Endothelial cell of umbilical vein (primary cell): ENCODE results near the gene PIK3AP1. TPM values are rescaled to one million over a fixed set of nuclear protein-coding genes. Genes with fewer than 3 reads are reported as not detected.

Experiments used
- BruUV-seq: library from RNA; stranded (reverse); fragments of 400-500 nt; replicated peaks from 2 replicates; lab custom pipeline; 2021; lab: Mats Ljungman, UMichigan
- CTCF ChIA-PET: fragments of 300-600, 350-600 bp; sonication (Branson Sonifier 250); formaldehyde crosslinking; loops from one replicate; lab custom pipeline; 2021; ENCODE audit warnings: antibody characterized with exemption, inconsistent platforms; lab: Charles Lee
- POLR2A ChIA-PET: fragments of 300-600, 350-600 bp; sonication (Branson Sonifier 250); formaldehyde crosslinking; loops from one replicate; lab custom pipeline; 2021; ENCODE audit warnings: antibody characterized with exemption, inconsistent platforms; lab: Charles Lee
- DNase-seq: peaks from one replicate; pipeline ENCODE4 v3.0.0-alpha.2; 2011; ENCODE audit warnings: low read depth, low spot score
- FAIRE-seq: peaks from 2 replicates; lab custom pipeline; 2011; peaks lifted over from hg19 to GRCh38; lab: Jason Lieb, UNC
- H2AFZ ChIP-seq: 2 replicates; pipeline ENCODE4 v1.6.0; 2012; ENCODE audit warnings: low read depth, low read length, control low read depth, inconsistent platforms
- H3K27ac ChIP-seq: 2 replicates; pipeline ENCODE4 v1.5.1; 2011; ENCODE audit warnings: low read depth, mild to moderate bottlenecking, control low read depth, low read length, moderate library complexity; ENCODE audit not compliant: insufficient read depth
- H3K27me3 ChIP-seq, 2 experiments: 2 replicates each; pipeline versions ENCODE4 v1.6.0 to v1.6.1; 2011; ENCODE audit warnings: low read length in 2 of 2, mixed read lengths in 1 of 2; ENCODE audit not compliant: control insufficient read depth in 2 of 2, insufficient read depth in 2 of 2
- H3K36me3 ChIP-seq, 2 experiments: 2 replicates in 1 of 2; 3 replicates in 1 of 2; pipeline ENCODE4 v1.5.1; 2011; ENCODE audit warnings: low read length in 2 of 2, mild to moderate bottlenecking in 1 of 2, moderate library complexity in 1 of 2; ENCODE audit not compliant: control insufficient read depth in 2 of 2, insufficient read depth in 2 of 2; ENCODE audit errors: extremely low read depth in 1 of 2
- H3K4me1 ChIP-seq: 3 replicates; pipeline ENCODE4 v1.5.1; 2011; ENCODE audit warnings: mild to moderate bottlenecking, low read length; ENCODE audit not compliant: control insufficient read depth, insufficient read depth; ENCODE audit errors: extremely low read depth
- H3K4me2 ChIP-seq: 2 replicates; pipeline ENCODE4 v1.6.1; 2011; ENCODE audit warnings: low read length, control low read depth, mixed read lengths; ENCODE audit not compliant: insufficient read depth
- H3K4me3 ChIP-seq, 3 experiments: fragments of 200-600 bp in 1 of 3; sonication (generic), shearing (Covaris generic) in 1 of 3; replicated peaks in 1 of 3; 2 replicates each; pipeline ENCODE4 v1.5.1; 2011 to 2016; ENCODE audit warnings: control low read depth in 3 of 3, low read length in 3 of 3, mild to moderate bottlenecking in 2 of 3, inconsistent platforms in 1 of 3, low read depth in 1 of 3, moderate library complexity in 1 of 3; ENCODE audit not compliant: insufficient read depth in 1 of 3
- H3K79me2 ChIP-seq: 2 replicates; pipeline ENCODE4 v1.6.0; 2012; ENCODE audit warnings: low read length, inconsistent platforms; ENCODE audit not compliant: control insufficient read depth, insufficient read depth
- H3K9ac ChIP-seq: replicated peaks from 2 replicates; pipeline ENCODE3; 2011; ENCODE audit warnings: low read length, control low read depth; ENCODE audit not compliant: insufficient read depth; ENCODE audit errors: extremely low read depth
- H3K9me1 ChIP-seq: replicated peaks from 3 replicates; pipeline ENCODE4 v1.6.0; 2011; ENCODE audit warnings: mild to moderate bottlenecking, low read length; ENCODE audit not compliant: control insufficient read depth, insufficient read depth; ENCODE audit errors: extremely low read depth
- H3K9me3 ChIP-seq: replicated peaks from 2 replicates; pipeline ENCODE4 v1.5.1; 2012; ENCODE audit warnings: low read length, inconsistent platforms; ENCODE audit not compliant: control insufficient read depth, insufficient read depth
- H4K20me1 ChIP-seq: replicated peaks from 2 replicates; pipeline ENCODE3; 2011; ENCODE audit warnings: mild to moderate bottlenecking, low read length; ENCODE audit not compliant: control insufficient read depth, insufficient read depth; ENCODE audit errors: extremely low read depth
- CTCF ChIP-seq, 2 donors: IDR thresholded peaks; 1 replicate in 1 of 2; 2 replicates in 1 of 2; pipeline ENCODE4 v1.5.1; 2011; ENCODE audit warnings: low read length in 2 of 2, mild to moderate bottlenecking in 2 of 2, moderate library complexity in 2 of 2, control low read depth in 1 of 2, inconsistent platforms in 1 of 2, low read depth in 1 of 2; ENCODE audit not compliant: insufficient read depth in 1 of 2; ENCODE audit errors: extremely low read depth in 1 of 2
- EZH2 ChIP-seq: IDR thresholded peaks from 2 replicates; pipeline ENCODE4 v1.6.1; 2012; ENCODE audit warnings: borderline replicate concordance, low read depth, mild to moderate bottlenecking, moderate library complexity, low read length, inconsistent platforms; ENCODE audit not compliant: severe bottlenecking
- FOS ChIP-seq: IDR thresholded peaks from 2 replicates; pipeline ENCODE4 v1.6.1; 2011; ENCODE audit warnings: mild to moderate bottlenecking, low read length, moderate library complexity, borderline replicate concordance; ENCODE audit not compliant: insufficient read depth
- GATA2 ChIP-seq: IDR thresholded peaks from 2 replicates; pipeline ENCODE4 v1.7.0; 2011; ENCODE audit warnings: low read depth, mild to moderate bottlenecking, moderate library complexity, mixed read lengths, low read length; ENCODE audit not compliant: insufficient read length, insufficient read depth
- JUN ChIP-seq: IDR thresholded peaks from 2 replicates; pipeline ENCODE4 v1.6.1; 2011; ENCODE audit warnings: borderline replicate concordance, low read depth; ENCODE audit not compliant: insufficient read length, insufficient read depth
- MAX ChIP-seq: IDR thresholded peaks from 2 replicates; pipeline ENCODE4 v1.6.1; 2011; ENCODE audit not compliant: insufficient read depth, insufficient read length
- MYC ChIP-seq: IDR thresholded peaks from one replicate; pipeline ENCODE4 v1.6.1; 2011; ENCODE audit warnings: mild to moderate bottlenecking, low read depth, low read length
- POLR2A ChIP-seq: IDR thresholded peaks from 2 replicates; pipeline ENCODE4 v1.6.1; 2012; ENCODE audit warnings: low read depth, mild to moderate bottlenecking, control low read depth, low read length
- POLR2AphosphoS5 ChIP-seq: IDR thresholded peaks from 2 replicates; pipeline ENCODE4 v1.6.1; 2012; ENCODE audit warnings: low read depth, mild to moderate bottlenecking, control low read depth, low read length, moderate library complexity; ENCODE audit not compliant: insufficient read depth
- dilution Hi-C: fragments of 300-500 bp; cut with MboI; formaldehyde crosslinking; loops from one replicate; pipeline ENCODE4 v1.15.0; 2019; ENCODE audit warnings: low sequenced_read_pairs; ENCODE audit not compliant: extremely low pct_ligation_motif_present
- intact Hi-C: fragments of 100-400 bp; cut with micrococcal nuclease; formaldehyde crosslinking; loops from one replicate; pipeline ENCODE4 v1.10.0; 2022
- polyA plus RNA-seq, 4 experiments: library from polyadenylated mRNA; depleted of rRNA in 3 of 4; stranded (reverse) in 3 of 4; unstranded in 1 of 4; fragments of >200 nt; gene quantifications; 2 replicates each; pipeline versions ENCODE4 v1.2.1 to v1.2.3, GENCODE V29; 2011 to 2012; ENCODE audit warnings: missing spikeins in 1 of 4
- total RNA-seq: library from RNA; stranded (reverse); gene quantifications from 2 replicates; pipeline ENCODE4 v1.2.3, GENCODE V29; 2021

PIK3AP1 gene
- total and polyA plus RNA-seq, 2 donors (not counting 3 experiments of a cell fraction or from before 2014, with no cell fraction given) = 0.04 TPM; not detected in 1

- H3K4me1 ChIP-seq = no peaks in the 10 kb centered on the region
- H4K20me1 ChIP-seq = no peaks in the 10 kb centered on the region
- H3K36me3 ChIP-seq = no peaks in the 10 kb centered on the region
- no peaks in the 10 kb centered on the region for H3K9me3 ChIP-seq
- H3K27me3 ChIP-seq = no peaks in the 10 kb centered on the region
- no peaks in the 10 kb centered on the region for H3K79me2 ChIP-seq
- no peak for DNase-seq
- BruUV-seq = no TSS peak
- H3K9ac ChIP-seq = no peak overlapping the region
- intact Hi-C loops = no loop called here
- no peak for FAIRE-seq
- H2AFZ ChIP-seq = no peak overlapping the region
- H3K4me3 ChIP-seq = no peak overlapping the region
- no peak for TF ChIP-seq FOS
- no peak for TF ChIP-seq GATA2
- TF ChIP-seq POLR2AphosphoS5 = no peak
- no peak for TF ChIP-seq JUN
- TF ChIP-seq POLR2A = no peak
- TF ChIP-seq MYC = no peak
- no peak for TF ChIP-seq CTCF (IDR thresholded peaks at IDR 0.05; ENCODE audit: extremely low read depth in 1 of 2, insufficient read depth in 1 of 2, low read depth in 1 of 2, low read length in 2 of 2)
- TF ChIP-seq MAX = no peak
- no peak for TF ChIP-seq EZH2
- dilution Hi-C loops = no loop called here
- H3K4me2 ChIP-seq = no peak overlapping the region
- no peaks in the 10 kb centered on the region for H3K9me1 ChIP-seq
- ChIA-PET CTCF (no interaction called here), POLR2A (no interaction called here)
- H3K27ac ChIP-seq = no peak overlapping the region
Observed at GRCh38 chr10:96672481-96673175, 47.7 kb downstream of the PIK3AP1 start.
